ENCODE results near the gene CHRND. TPM values are rescaled to one million over a fixed set of nuclear protein-coding genes. Genes with fewer than 3 reads are reported as not detected.

CHRND gene
- total RNA-seq, 2 donors from 2014 or later, result not detected

DNA sequence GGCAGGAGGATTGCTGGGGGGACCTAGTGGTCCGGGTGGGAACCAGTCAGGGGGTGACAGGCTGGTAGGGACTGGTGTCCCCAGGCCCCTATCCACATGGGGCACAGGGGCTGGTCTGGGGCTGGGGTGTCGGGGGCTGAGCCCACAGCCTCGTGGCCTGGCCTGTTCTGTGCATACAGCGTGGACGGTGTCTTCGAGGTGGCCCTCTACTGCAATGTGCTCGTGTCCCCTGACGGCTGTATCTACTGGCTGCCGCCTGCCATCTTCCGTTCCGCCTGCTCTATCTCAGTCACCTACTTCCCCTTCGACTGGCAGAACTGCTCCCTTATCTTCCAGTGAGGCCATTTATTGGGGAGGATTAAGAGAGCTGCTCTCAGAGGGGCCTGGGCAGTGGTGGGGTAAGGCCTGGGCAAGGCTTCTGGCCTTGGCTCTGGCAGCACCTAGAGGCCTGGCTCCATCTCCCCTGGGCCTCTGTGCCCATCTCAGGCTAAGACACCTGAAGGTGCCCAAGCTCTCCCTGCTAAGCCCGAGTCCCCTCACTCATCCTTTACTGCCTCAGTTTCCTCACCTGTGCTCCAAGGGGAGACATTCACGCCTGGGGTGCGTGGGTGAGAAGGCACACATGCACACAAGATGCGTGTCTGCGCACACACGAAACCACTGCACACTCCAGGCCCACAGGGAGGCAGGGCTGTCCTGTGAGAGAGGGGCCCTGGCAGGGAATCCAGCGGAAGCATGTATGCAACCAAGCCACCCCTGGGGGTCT lies 15.4 kb downstream of the CHRND start:
- H3K9me3 Mint-ChIP-seq, result no peaks in the 10 kb centered on the region
- peaks cover 16% of the 10 kb centered on the region for H3K27me3 Mint-ChIP-seq (ENCODE audit: low read depth)
- no peak overlapping the region for H3K27ac Mint-ChIP-seq
- peaks cover 8% of the 10 kb centered on the region for H3K4me1 Mint-ChIP-seq (ENCODE audit: low read depth)
- H3K4me3 Mint-ChIP-seq, result no peak overlapping the region
- peaks cover 0 to 2% of the 10 kb centered on the region in 2 donors for H3K36me3 Mint-ChIP-seq (ENCODE audit: insufficient read depth in 2 of 2)
- ATAC-seq (replicated peaks in 1 of 2), result no peak
- DNase-seq, result no peak

DNA sequence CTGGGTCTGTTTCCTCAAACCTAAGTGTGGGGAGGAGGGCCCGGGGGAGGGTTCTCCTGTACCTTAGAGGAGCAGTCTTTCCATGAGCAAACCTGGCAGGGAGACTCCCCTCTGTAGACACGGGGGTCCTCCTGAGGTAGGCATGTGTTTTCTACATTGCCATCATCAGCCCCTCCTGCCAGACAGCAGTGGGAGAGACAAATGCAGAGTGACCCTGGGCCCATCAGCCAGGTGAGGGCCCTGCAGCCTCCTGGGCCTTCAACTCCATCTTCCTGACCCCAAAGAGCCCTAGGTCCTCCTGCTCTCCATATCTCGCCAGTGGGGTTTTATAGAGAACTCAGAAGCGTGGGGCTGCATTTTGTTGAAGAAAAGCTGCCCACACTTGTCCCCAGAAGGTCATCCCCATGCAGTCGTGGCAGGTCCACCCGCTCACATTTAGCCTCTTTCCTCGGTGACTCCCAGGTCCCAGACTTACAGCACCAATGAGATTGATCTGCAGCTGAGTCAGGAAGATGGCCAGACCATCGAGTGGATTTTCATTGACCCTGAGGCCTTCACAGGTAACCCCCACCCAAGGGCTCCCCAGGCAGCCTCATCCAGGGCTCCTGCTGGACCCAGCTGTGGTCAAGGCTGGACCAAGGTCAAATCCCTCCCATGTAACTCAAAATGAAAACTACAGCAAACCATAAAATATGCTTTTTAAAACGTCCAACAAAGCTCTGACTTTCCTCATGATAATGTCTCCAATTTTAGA lies 16.2 kb downstream of the CHRND start:
- peaks cover 10% of the 10 kb centered on the region for H3K4me1 Mint-ChIP-seq (ENCODE audit: low read depth)
- H3K36me3 Mint-ChIP-seq (ENCODE audit: insufficient read depth in 2 of 2), result peaks cover 2 to 5% of the 10 kb centered on the region in 2 donors
- DNase-seq (no peak), ATAC-seq (replicated peaks in 1 of 2) (no peak)
- H3K4me3 Mint-ChIP-seq, result no peak overlapping the region
- no peak overlapping the region for H3K27ac Mint-ChIP-seq
- peaks cover 8% of the 10 kb centered on the region for H3K27me3 Mint-ChIP-seq (ENCODE audit: low read depth)
- no peaks in the 10 kb centered on the region for H3K9me3 Mint-ChIP-seq

DNA sequence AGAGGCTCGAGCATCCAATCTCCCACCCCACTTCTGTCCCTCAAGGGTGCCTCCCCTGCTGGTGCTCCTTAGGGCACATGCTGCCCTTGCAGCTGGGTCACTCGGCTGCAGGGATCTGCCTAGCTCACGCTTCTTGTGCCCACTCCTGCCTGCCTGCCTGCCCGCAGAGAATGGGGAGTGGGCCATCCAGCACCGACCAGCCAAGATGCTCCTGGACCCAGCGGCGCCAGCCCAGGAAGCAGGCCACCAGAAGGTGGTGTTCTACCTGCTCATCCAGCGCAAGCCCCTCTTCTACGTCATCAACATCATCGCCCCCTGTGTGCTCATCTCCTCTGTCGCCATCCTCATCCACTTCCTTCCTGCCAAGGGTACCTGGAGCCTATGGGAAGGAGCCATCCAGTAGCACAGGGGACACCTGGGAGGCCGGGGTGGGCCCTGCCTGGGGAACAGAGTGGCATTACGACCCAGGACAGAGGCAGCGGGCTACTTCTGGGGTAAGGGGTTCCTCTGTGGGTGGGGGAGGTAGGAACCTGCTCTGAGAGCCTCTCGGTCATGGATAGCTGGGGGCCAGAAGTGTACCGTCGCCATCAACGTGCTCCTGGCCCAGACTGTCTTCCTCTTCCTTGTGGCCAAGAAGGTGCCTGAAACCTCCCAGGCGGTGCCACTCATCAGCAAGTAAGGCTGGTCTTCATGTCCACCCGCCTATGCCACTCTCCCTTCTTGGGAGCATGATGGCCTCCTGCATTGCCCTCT lies 16.9 kb downstream of the CHRND start:
- H3K36me3 Mint-ChIP-seq (ENCODE audit: insufficient read depth in 2 of 2), result peaks cover 2 to 5% of the 10 kb centered on the region in 2 donors
- ATAC-seq (replicated peaks in 1 of 2) (no peak), DNase-seq (no peak)
- H3K4me1 Mint-ChIP-seq (ENCODE audit: low read depth), result peaks cover 17% of the 10 kb centered on the region
- peaks cover 8% of the 10 kb centered on the region for H3K27me3 Mint-ChIP-seq (ENCODE audit: low read depth)
- no peak overlapping the region for H3K4me3 Mint-ChIP-seq
- H3K9me3 Mint-ChIP-seq, result no peaks in the 10 kb centered on the region
- H3K27ac Mint-ChIP-seq, result no peak overlapping the region

DNA sequence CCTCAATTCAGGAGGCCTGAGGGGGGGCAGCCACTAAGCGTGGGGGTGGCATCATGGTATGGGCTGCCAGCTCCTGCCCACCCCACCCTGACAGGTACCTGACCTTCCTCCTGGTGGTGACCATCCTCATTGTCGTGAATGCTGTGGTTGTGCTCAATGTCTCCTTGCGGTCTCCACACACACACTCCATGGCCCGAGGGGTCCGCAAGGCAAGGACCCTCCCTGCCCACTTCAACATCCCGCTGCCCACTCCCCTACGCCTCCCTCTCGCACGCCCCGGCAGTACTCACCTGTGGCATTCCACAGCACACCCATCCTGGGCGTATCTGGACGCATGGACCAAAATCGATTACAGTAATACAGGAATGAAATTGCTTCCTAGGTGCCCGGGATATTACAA lies 17.5 kb downstream of the CHRND start:
- peaks cover 0 to 1% of the 10 kb centered on the region in 2 donors for H3K9me3 Mint-ChIP-seq
- DNase-seq (no peak), ATAC-seq (replicated peaks in 1 of 2) (no peak)
- no peak overlapping the region for H3K27ac Mint-ChIP-seq
- H3K4me3 Mint-ChIP-seq, result no peak overlapping the region
- H3K36me3 Mint-ChIP-seq (ENCODE audit: insufficient read depth in 2 of 2), result peaks cover 3 to 8% of the 10 kb centered on the region in 2 donors
- H3K27me3 Mint-ChIP-seq (ENCODE audit: low read depth), result peaks cover 3% of the 10 kb centered on the region
- H3K4me1 Mint-ChIP-seq (ENCODE audit: low read depth), result peaks cover 18% of the 10 kb centered on the region

DNA sequence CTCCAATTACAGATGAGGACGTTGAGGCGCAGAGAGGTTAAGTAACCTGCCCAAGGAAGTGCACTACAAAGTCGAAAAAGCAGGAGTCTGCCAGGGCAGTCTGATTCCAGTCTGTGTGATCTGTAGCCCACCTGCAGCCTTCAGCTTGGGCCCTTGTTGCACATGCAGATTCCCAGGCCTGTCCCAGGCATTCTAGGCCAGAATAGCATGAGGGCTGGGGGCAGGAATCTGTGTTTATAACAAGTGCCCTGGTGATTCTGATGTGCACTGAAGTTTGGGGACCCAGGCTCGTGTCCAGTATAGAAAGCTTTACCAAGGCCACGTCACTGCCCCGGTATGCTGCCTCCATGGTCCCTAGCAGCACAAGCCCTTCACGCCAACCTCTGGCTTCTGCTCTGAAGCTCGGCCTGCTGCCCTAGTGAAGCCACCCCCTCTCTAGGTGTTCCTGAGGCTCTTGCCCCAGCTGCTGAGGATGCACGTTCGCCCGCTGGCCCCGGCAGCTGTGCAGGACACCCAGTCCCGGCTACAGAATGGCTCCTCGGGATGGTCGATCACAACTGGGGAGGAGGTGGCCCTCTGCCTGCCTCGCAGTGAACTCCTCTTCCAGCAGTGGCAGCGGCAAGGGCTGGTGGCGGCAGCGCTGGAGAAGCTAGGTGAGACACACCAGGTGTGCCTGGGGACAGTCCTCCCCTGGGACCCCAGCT lies 18.1 kb downstream of the CHRND start:
- no peak for ATAC-seq (replicated peaks in 1 of 2)
- Mint-ChIP-seq H3K9me3 (peaks cover 0 to 2% of the 10 kb centered on the region in 2 donors), H3K27me3 (ENCODE audit: low read depth) (no peaks in the 10 kb centered on the region), H3K4me3 (no peak overlapping the region), H3K4me1 (ENCODE audit: low read depth) (peaks cover 23% of the 10 kb centered on the region), H3K27ac (no peak overlapping the region), H3K36me3 (ENCODE audit: insufficient read depth in 2 of 2) (peaks cover 4 to 14% of the 10 kb centered on the region in 2 donors)
- DNase-seq, result no peak

DNA sequence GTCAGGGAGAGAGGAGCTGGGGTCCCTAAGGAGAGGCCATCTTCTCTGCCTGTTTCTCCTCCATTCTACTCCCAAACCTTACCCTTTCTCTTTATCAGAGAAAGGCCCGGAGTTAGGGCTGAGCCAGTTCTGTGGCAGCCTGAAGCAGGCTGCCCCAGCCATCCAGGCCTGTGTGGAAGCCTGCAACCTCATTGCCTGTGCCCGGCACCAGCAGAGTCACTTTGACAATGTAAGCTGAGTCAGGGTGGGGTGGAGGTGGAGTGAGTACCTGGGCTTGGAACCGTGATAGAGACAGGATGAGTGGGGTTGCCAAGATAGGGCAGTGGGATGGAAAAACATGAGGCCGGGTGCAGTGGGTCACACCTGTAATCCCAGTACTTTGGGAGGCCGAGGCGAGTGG lies 18.7 kb downstream of the CHRND start:
- Mint-ChIP-seq H3K4me1 (ENCODE audit: low read depth) (peaks cover 29% of the 10 kb centered on the region), H3K9me3 (peaks cover 0 to 2% of the 10 kb centered on the region in 2 donors), H3K27ac (no peak overlapping the region), H3K27me3 (ENCODE audit: low read depth) (no peaks in the 10 kb centered on the region), H3K4me3 (no peak overlapping the region), H3K36me3 (ENCODE audit: insufficient read depth in 2 of 2) (peaks cover 4 to 18% of the 10 kb centered on the region in 2 donors)
- ATAC-seq (replicated peaks in 1 of 2) (no peak), DNase-seq (no peak)

- Mint-ChIP-seq H3K4me3 (no peak overlapping the region), H3K9me3 (peaks cover 0 to 2% of the 10 kb centered on the region in 2 donors), H3K27ac (no peak overlapping the region), H3K27me3 (ENCODE audit: low read depth) (no peaks in the 10 kb centered on the region), H3K36me3 (ENCODE audit: insufficient read depth in 2 of 2) (peaks cover 4 to 20% of the 10 kb centered on the region in 2 donors), H3K4me1 (ENCODE audit: low read depth) (peaks cover 34% of the 10 kb centered on the region)
- ATAC-seq (replicated peaks in 1 of 2) (no peak), DNase-seq (no peak)
Measured at GRCh38 chr2:232545511-232546375, 19.8 kb downstream of the CHRND start.

DNA sequence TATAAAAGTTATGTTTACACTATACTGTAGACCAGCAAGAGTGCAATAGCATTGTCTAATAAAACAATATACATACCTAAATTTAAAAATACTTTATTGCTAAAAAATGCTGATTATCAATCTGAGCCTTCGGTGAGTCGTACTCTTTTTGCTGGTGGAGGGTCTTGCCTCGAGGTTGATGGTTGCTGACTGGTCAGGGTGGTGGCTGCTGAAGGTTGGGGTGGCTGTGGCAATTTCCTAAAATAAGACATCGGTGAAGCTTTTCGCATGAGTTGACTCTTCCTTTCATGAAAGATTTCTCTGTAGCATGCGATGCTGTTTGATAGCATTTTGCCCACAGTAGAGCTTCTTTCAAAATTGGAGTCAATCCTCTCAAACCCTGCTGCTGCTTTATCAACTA lies 22.0 kb downstream of the CHRND start:
- Mint-ChIP-seq H3K36me3 (ENCODE audit: insufficient read depth in 2 of 2) (peaks cover 7 to 23% of the 10 kb centered on the region in 2 donors), H3K27ac (no peak overlapping the region), H3K9me3 (peaks cover 0 to 2% of the 10 kb centered on the region in 2 donors), H3K27me3 (ENCODE audit: low read depth) (no peaks in the 10 kb centered on the region), H3K4me3 (no peak overlapping the region), H3K4me1 (ENCODE audit: low read depth) (peaks cover 53% of the 10 kb centered on the region)
- DNase-seq, result no peak
- ATAC-seq (replicated peaks in 1 of 2), result no peak

DNA sequence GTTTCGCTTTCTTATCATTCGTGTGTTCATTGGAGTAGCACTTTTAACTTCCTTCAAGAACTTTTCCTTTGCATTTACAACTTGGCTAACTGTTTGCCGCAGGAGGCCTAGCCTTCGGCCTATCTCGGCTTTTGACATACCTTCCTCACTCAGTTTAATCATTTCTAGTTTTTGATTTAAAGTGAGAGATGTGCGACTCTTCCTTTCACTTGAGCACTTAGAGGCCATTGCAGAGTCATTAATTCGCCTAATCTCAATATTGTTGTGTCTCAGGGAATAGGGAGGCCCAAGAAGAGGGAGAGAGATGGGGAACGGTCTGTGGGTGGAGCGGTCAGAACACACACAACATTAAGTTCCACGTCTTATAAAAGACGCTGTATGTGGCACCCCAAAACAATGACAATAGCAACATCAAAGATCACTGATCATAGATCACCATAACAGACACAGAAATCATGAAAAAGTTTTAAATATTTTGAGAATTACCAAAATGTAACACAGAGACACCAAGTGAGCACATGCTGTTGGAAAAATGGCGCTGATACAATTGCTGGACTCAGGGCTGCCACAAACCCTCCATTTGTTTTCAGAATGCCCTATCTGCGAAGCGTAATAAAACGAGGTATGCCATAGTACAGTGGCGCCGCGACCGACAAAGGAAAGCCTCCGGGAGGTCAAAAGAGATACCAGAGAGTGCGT lies 23.8 kb downstream of the CHRND start:
- Mint-ChIP-seq H3K4me3 (peak overlapping the region; percentile 98 to 99), H3K27ac (peak overlapping the region; percentile 97), H3K27me3 (ENCODE audit: low read depth) (no peaks in the 10 kb centered on the region), H3K9me3 (peaks cover 0 to 2% of the 10 kb centered on the region in 2 donors), H3K36me3 (ENCODE audit: insufficient read depth in 2 of 2) (peaks cover 10 to 26% of the 10 kb centered on the region in 2 donors), H3K4me1 (ENCODE audit: low read depth) (peaks cover 72% of the 10 kb centered on the region)
- no peak for ATAC-seq (replicated peaks in 1 of 2)
- no peak for DNase-seq

DNA sequence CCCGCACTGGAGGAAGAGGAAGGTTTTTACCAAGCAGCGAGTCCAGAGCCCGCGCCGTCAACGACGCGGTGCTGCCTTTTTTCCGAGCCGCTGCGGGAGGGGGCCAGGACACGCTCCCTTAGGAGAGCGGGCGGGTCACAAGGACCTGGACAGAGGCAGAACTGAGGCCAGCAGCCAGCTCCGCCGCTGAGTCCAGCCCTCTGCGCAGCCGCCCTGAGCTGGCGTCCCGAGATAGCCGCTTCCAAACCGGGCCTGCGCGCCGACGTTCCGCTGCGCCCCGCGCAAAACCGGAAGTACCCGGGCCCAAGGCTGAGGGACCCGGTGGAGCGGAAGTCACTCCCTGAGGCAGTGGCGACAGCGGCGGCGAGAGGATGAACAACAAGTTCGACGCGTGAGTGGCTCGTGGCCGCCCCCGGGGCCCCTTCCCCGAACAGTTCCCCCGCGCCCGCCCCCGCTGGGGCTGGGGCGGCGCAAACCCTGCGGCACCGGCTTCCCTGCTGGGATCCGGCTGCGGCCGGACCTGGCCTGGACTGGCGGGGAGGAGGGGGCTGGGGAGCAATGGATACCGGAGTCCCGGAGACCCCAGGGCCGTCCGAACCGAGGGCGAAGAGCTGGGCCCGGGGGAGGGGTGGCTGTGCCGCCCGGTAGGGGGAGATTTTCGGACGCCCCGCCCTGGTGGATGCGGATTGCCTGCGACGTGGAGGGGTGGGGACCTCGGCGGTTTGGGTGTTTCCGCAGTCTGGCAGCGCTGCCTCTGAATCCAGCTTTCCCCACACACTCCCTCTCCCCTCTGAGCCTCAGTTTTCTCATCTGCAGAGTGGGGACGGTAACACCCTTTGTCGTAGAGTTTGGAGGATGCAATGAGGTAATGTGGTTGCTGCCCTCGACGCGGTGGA lies 24.6 kb downstream of the CHRND start, which contains the start of the genes EIF4E2 and TIGD1:
Gene EIF4E2 (plus strand): TSS at position 336 of the 896 bp plus-strand sequence. CDS start 36 bp downstream, at position 372.
Gene TIGD1 (minus strand): TSS at position 204 of the 896 bp plus-strand sequence. CDS start 675 bp downstream, outside the sequence.
- Mint-ChIP-seq H3K9me3 (peaks cover 0 to 2% of the 10 kb centered on the region in 2 donors), H3K27me3 (ENCODE audit: low read depth) (no peaks in the 10 kb centered on the region), H3K36me3 (ENCODE audit: insufficient read depth in 2 of 2) (peaks cover 10 to 28% of the 10 kb centered on the region in 2 donors), H3K27ac (peak within 1 kb of the TSS; percentile 97), H3K4me3 (peak within 1 kb of the TSS; percentile 98 to 99), H3K4me1 (ENCODE audit: low read depth) (peaks cover 79% of the 10 kb centered on the region)
- DNase-seq (peak; percentile 94 to 95), ATAC-seq (replicated peaks in 1 of 2) (peak; percentile 93 to 96)
